HG03060 (cell line): ENCODE data around the gene MASP2.
"Not testable (repeated sequence)": the region's sequence is repeated elsewhere in the genome, so short reads cannot be mapped to it uniquely, and the experiment has no call there.

ENCODE experiments used
- ATAC-seq: cut with Tn5 transposase; IDR thresholded peaks from one replicate; pipeline ENCODE4 v1.9.1; 2021; ENCODE audit warnings: low read depth, moderate number of reproducible peaks; ENCODE audit not compliant: unreplicated experiment

Gene MASP2

DNA sequence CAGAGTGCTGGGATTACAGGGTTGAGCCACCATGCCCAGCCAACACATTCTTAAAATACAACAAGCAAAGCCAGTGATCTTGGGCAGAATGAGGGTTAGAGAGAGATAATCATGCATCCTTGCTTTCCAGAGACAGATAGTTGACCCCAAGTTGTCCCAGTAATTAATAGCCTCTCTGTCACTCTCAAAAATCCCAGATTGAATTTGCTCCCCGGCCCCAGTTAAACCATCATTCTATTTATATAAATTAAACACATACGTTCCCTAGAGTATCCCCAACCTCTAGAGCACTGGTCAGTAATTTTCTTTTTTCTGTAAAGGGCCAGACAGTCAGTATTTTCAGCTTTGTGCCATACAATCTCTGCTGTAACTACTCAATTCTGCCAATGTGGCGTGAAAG is 50.9 kb downstream of the MASP2 start:
- no peak for ATAC-seq

DNA sequence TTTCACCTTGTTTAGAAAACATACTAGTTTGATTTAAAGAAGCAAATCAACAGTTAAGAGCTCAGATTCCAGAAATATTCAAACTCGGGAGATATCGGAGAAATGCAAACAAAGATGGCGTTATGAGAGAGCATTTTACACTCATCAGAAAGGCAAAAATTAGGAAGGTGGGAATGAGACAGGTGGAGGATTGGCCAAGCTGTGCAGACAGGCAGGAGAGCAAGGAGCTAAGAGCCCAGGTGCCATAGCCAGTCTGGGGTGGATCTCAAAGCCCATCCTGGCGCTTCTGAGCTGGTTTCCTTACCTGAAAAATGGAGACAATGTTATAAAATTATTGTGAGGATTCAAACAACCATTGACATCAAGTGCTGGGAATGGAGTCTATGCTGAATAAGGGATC is 54.2 kb downstream of the MASP2 start:
- ATAC-seq, result no peak

DNA sequence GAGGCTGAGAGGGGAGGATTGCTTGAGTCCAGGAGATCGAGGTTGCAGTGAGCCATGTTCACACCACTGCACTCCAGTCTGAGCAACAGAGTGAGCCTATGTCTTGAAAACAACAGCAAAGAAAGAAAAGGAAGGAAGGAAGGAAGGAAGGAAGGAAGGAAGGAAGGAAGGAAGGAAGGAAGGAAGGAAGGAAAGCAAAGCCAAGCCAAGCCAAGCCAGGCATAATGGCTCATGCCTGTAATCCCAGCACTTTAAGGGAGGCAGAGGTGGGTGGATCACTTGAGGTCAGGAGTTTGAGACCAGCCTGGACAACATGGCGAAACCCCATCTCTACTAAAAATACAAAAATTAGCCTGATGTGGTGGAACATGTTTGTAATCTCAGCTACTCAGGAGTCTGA is 55.0 kb downstream of the MASP2 start:
- ATAC-seq, result not testable (repeated sequence)

DNA sequence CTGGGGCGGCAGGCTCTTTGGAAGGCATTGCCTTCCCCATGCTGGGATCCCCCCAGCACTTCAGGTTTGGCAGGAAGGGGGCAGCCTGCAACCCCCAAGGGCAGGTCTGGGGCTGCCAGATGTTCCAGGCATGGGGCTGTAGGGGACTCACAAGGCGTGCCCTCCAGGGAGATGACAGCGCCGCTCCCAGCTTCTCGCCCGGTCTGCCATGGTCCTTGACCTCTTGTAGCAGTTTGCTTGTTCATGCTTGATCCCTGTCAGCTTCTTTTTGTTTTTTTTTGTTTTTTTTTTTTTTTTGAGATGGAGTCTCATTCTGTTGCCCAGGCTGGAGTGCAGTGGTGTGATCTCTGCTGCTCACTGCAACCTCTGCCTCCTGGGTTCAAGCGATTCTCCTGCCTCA is 56.2 kb downstream of the MASP2 start:
- ATAC-seq, result no peak

DNA sequence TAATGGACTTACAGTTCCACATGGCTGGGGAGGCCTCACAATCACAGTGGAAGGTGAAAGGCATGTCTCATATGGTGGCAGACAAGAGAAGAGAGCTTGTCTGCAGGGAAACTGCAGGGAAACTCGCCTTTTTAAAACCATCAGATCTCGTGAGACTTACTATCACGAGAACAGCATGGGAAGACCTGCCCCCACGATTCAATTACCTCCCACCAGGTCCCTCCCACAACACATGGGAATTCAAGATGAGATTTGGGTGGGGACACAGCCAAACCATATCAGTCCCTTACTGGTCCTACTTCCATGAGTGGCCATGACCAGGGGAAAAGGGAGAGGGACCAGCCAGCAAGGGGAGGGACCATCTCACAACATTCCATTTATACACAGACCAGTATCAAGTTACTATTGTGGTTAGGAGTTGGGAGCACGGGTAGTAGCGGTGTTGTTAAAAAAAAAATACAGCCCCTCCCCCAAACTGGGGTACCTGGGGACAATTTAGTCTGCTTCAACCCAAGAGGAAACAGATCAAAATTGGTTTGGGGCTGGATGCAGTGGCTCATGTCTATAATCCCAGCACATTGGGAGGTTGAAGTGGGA is 57.0 kb downstream of the MASP2 start:
- ATAC-seq, result not testable (repeated sequence)

DNA sequence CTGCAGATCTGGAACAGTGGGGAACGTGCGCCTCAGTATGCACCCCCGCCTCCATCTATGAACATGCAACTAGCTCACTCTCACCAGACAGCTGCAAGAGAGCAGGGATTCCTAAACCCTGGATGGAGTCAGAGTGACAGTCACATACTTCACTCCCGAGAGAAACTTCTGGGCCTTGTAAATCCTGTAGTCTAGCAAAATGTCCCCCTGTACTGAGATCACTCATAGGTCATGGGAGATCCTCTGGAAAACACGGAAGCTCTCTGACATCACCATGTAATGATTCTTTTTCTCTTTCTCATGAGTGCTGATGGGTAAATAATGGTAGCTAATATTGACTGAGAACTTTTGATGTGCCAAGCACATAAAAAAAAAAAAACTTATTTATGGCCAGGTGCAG is 57.9 kb downstream of the MASP2 start:
- ATAC-seq, result no peak

DNA sequence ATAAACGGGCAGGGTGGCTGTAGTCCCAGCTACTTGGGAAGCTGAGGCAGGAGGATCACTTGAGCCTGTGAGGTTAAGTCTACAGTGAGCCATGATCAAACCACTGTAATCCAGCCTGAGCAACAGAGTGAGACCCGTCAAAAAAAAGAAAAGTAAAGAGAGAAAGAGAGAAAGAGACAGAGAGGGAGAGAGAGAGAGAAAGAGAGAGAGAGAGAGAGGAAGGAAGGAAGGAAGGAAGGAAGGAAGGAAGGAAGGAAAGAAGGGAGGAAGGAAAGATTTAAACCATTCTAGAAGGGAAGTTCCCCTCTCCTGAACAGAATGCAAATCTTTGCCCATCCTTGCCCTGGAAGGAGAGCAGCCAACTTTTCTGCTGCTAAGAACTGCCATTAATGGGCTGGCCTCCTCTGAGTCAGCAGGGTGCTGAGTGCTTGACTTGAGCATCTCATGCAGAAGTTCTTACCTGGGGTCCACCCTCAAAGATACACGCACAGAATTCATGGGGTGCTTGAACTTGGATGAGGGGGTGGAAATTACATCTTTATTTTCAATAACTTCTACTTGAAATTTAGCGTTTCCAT is 59.1 kb downstream of the MASP2 start:
- no peak for ATAC-seq

DNA sequence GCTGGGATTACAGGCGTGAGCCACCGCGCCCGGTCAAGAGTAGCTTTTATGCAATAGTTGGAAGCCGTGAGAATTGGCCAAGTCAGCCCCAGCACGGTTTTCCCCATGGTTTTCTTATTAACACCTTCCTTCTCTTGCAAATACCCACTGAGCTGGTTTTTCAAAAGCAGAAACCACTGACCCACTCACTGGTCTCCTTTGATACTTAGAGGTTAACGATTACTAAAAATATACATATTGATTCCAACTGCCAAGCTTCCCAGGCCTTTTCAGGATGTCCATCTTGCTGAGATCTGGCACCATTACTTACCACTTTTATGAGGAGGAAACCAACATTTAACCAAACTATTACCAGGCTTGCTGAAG is 60.5 kb downstream of the MASP2 start:
- no peak for ATAC-seq

DNA sequence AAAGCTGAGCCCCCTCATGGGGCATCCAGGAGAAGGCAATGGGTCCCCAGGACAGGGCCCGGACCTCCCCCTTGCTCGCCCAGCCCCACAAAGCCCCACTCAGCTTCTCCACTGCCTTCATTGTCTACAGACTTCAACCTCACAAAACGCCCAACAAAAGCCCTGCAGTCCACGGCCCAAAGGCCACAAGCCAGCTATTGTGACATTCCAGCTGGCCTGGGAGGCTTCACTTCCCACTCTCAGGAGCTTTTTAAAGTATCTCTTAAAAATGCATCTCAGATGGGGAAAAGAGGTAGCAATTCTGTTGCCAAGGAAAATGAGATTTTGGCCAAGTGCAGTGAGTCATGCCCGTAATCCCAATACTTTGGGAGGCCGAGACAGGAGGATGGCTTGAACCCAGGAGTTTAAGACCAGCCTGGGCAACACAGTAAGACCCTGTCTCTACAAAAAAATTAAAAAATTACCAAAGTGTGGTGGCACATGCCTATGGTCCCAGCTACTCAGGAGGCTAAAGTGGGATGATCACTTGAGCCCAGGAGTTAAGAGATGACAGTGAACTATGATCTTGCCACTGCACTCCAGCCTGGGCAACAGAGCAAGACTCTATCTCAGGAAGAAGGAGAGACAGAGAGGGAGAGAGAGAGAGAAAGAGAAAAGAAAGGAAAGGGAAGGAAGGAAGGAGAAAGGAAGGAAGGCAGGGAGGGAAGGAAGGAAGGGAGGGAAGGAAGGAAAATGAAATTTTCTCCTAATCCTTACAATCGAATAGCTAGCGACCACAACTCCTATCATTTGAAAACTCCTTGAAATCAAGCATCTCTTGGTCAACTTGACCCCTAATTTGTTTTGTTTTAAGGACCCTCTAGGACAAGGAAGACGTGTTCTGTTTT is 66.0 kb downstream of the MASP2 start:
- no peak for ATAC-seq

DNA sequence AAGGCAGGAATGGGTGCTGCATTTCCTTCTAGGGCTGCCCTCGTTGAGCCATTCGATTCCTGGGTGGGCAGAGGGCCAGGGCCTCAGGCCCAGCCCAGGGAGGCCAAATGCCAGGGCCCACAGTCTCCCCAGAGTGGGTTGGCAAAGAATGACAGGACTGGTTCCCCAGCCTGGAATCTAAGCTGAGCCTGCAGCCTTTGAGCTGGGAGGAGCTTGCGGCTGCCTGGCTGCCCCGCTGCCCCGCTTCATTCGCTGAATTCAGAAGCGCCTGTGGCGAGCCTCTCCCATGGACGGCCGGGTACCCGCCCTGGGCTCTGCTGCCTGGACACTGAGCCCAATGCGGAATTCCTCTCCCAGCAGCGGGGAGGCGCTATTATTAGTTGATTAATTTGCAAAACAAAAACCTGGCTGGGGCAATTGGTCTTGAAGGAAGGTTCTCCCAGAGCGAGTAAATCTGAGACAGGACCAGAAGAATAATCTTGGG is 66.9 kb downstream of the MASP2 start:
- no peak for ATAC-seq

DNA sequence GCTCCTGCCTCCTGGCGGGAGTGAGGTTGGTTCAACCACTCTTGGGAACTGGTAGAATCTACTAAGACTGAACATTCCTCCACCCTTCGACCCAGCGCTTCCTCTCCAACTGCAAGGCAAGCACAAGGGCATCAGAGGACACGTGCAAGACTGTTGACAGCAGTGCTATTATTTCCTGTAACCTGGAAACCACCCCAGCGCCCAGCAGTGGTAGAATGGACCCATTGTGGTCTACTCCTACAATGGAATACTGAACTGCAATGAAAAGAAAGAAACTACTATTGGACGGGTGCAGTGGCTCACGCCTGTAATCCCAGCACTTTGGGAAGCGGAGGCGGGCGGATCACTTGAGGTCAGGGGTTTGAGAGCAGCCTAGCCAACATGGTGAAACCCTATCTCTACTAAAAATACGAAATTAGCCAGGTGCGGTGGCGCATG is 67.5 kb downstream of the MASP2 start:
- no peak for ATAC-seq

DNA sequence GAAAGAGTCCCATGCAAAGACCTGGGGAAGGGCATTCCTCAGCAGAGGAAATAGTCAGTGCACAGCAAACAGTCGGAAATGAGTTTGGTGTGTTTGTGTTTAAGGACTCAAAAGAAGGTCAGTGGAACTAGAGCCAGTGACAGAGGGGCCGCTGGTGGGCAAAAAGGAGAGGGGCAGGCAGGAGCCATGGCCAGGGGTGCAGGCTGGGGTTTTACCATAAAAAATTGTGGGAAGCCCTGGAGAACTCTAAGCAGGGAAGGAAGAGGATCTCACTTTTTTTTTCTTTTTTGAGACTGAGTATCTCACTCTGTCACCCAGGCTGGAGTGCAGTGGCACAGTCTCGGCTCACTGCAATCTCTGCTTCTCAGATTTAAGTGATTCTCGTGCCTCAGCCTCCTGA is 68.3 kb downstream of the MASP2 start:
- no peak for ATAC-seq
